Measurements from ENCODE around the gene ADAM23. TPM values are rescaled to one million over a fixed set of nuclear protein-coding genes. Genes with fewer than 3 reads are reported as not detected.
A peak's percentile ranks its signal among the peaks of the same experiment; 100 is the strongest.

ADAM23 gene
- total and polyA plus RNA-seq, 2 donors = 4.0 to 26.9 TPM

- H3K36me3 ChIP-seq (ENCODE audit: control insufficient read depth in 2 of 2, insufficient read depth in 2 of 2, low read length in 1 of 2) = no peaks in the 10 kb centered on the region
- no peaks in the 10 kb centered on the region for H3K27me3 ChIP-seq (ENCODE audit: control insufficient read depth in 2 of 2, insufficient read depth in 1 of 2, low read length in 1 of 2)
- no peak overlapping the region for H3K27ac ChIP-seq (ENCODE audit: low read depth in 1 of 2, low read length in 1 of 2)
- DNase-seq (ENCODE audit: low read depth in 6 of 9, low spot score in 9 of 9) = peak in 1 of 9 donors; percentile 7
- no peaks in the 10 kb centered on the region for H3K9me3 ChIP-seq (ENCODE audit: control insufficient read depth in 2 of 2, insufficient read depth in 1 of 2, low read length in 1 of 2)
- peaks cover 0 to 8% of the 10 kb centered on the region in 2 donors for H3K4me1 ChIP-seq (ENCODE audit: control insufficient read depth in 2 of 2, insufficient read depth in 2 of 2, low read length in 2 of 2)
- H3K4me3 ChIP-seq (ENCODE audit: low read length in 2 of 2) = no peak overlapping the region
- 59% methylated on average over 3 of the region's 3 CpGs for WGBS
Observed at GRCh38 chr2:206531996-206532543, 88.7 kb downstream of the ADAM23 start.

GRCh38 chr2:206533977-206534376, 90.6 kb downstream of the ADAM23 start:
- Histone ChIP-seq H3K9me3 (ENCODE audit: control insufficient read depth in 2 of 2, insufficient read depth in 1 of 2, low read length in 1 of 2) (no peaks in the 10 kb centered on the region), H3K4me1 (ENCODE audit: control insufficient read depth in 2 of 2, insufficient read depth in 2 of 2, low read length in 2 of 2) (peaks cover 0 to 8% of the 10 kb centered on the region in 2 donors), H3K27me3 (ENCODE audit: control insufficient read depth in 2 of 2, insufficient read depth in 1 of 2, low read length in 1 of 2) (no peaks in the 10 kb centered on the region), H3K4me3 (ENCODE audit: low read length in 2 of 2) (no peak overlapping the region), H3K27ac (ENCODE audit: low read depth in 1 of 2, low read length in 1 of 2) (no peak overlapping the region), H3K36me3 (ENCODE audit: control insufficient read depth in 2 of 2, insufficient read depth in 2 of 2, low read length in 1 of 2) (no peaks in the 10 kb centered on the region)
- WGBS = 92% methylated on average over 1 of the region's 1 CpG
- DNase-seq (ENCODE audit: low read depth in 6 of 9, low spot score in 9 of 9) = no peak

GRCh38 chr2:206535260-206535986, 92.1 kb downstream of the ADAM23 start:
- no peak for DNase-seq (ENCODE audit: low read depth in 6 of 9, low spot score in 9 of 9)
- no peaks in the 10 kb centered on the region for H3K36me3 ChIP-seq (ENCODE audit: control insufficient read depth in 2 of 2, insufficient read depth in 2 of 2, low read length in 1 of 2)
- H3K27me3 ChIP-seq (ENCODE audit: control insufficient read depth in 2 of 2, insufficient read depth in 1 of 2, low read length in 1 of 2) = no peaks in the 10 kb centered on the region
- WGBS = 97% methylated on average over 4 of the region's 4 CpGs
- no peak overlapping the region for H3K4me3 ChIP-seq (ENCODE audit: low read length in 2 of 2)
- H3K27ac ChIP-seq (ENCODE audit: low read depth in 1 of 2, low read length in 1 of 2) = no peak overlapping the region
- H3K4me1 ChIP-seq (ENCODE audit: control insufficient read depth in 2 of 2, insufficient read depth in 2 of 2, low read length in 2 of 2) = peaks cover 0 to 5% of the 10 kb centered on the region in 2 donors
- no peaks in the 10 kb centered on the region for H3K9me3 ChIP-seq (ENCODE audit: control insufficient read depth in 2 of 2, insufficient read depth in 1 of 2, low read length in 1 of 2)

GRCh38 chr2:206540757-206541156, 97.4 kb downstream of the ADAM23 start:
- 96% methylated on average over 4 of the region's 4 CpGs for WGBS
- Histone ChIP-seq H3K27me3 (ENCODE audit: control insufficient read depth in 2 of 2, insufficient read depth in 1 of 2, low read length in 1 of 2) (no peaks in the 10 kb centered on the region), H3K4me1 (ENCODE audit: control insufficient read depth in 2 of 2, insufficient read depth in 2 of 2, low read length in 2 of 2) (peaks cover 2 to 5% of the 10 kb centered on the region in 2 donors), H3K4me3 (ENCODE audit: low read length in 2 of 2) (no peak overlapping the region), H3K36me3 (ENCODE audit: control insufficient read depth in 2 of 2, insufficient read depth in 2 of 2, low read length in 1 of 2) (no peaks in the 10 kb centered on the region), H3K9me3 (ENCODE audit: control insufficient read depth in 2 of 2, insufficient read depth in 1 of 2, low read length in 1 of 2) (no peaks in the 10 kb centered on the region), H3K27ac (ENCODE audit: low read depth in 1 of 2, low read length in 1 of 2) (no peak overlapping the region)
- DNase-seq (ENCODE audit: low read depth in 6 of 9, low spot score in 9 of 9) = no peak

GRCh38 chr2:206543073-206543472, 99.7 kb downstream of the ADAM23 start:
- no peak overlapping the region for H3K4me3 ChIP-seq (ENCODE audit: low read length in 2 of 2)
- H3K4me1 ChIP-seq (ENCODE audit: control insufficient read depth in 2 of 2, insufficient read depth in 2 of 2, low read length in 2 of 2) = peaks cover 2 to 5% of the 10 kb centered on the region in 2 donors
- no peaks in the 10 kb centered on the region for H3K36me3 ChIP-seq (ENCODE audit: control insufficient read depth in 2 of 2, insufficient read depth in 2 of 2, low read length in 1 of 2)
- DNase-seq (ENCODE audit: low read depth in 6 of 9, low spot score in 9 of 9) = peak in 4 of 9 donors; percentile 13 to 63 (median 32)
- H3K27me3 ChIP-seq (ENCODE audit: control insufficient read depth in 2 of 2, insufficient read depth in 1 of 2, low read length in 1 of 2) = no peaks in the 10 kb centered on the region
- peak overlapping the region in 1 of 2 donors; percentile 42 for H3K27ac ChIP-seq (ENCODE audit: low read depth in 1 of 2, low read length in 1 of 2)
- 17% methylated on average over 2 of the region's 2 CpGs for WGBS
- H3K9me3 ChIP-seq (ENCODE audit: control insufficient read depth in 2 of 2, insufficient read depth in 1 of 2, low read length in 1 of 2) = no peaks in the 10 kb centered on the region

GRCh38 chr2:206548383-206548782, 105.1 kb downstream of the ADAM23 start:
- WGBS = 98% methylated on average over 5 of the region's 5 CpGs
- DNase-seq (ENCODE audit: low read depth in 6 of 9, low spot score in 9 of 9) = no peak
- Histone ChIP-seq H3K27ac (ENCODE audit: low read depth in 1 of 2, low read length in 1 of 2) (no peak overlapping the region), H3K36me3 (ENCODE audit: control insufficient read depth in 2 of 2, insufficient read depth in 2 of 2, low read length in 1 of 2) (no peaks in the 10 kb centered on the region), H3K27me3 (ENCODE audit: control insufficient read depth in 2 of 2, insufficient read depth in 1 of 2, low read length in 1 of 2) (no peaks in the 10 kb centered on the region), H3K4me1 (ENCODE audit: control insufficient read depth in 2 of 2, insufficient read depth in 2 of 2, low read length in 2 of 2) (no peaks in the 10 kb centered on the region), H3K9me3 (ENCODE audit: control insufficient read depth in 2 of 2, insufficient read depth in 1 of 2, low read length in 1 of 2) (no peaks in the 10 kb centered on the region), H3K4me3 (ENCODE audit: low read length in 2 of 2) (no peak overlapping the region)

GRCh38 chr2:206555721-206556120, 112.4 kb downstream of the ADAM23 start:
- Histone ChIP-seq H3K4me1 (ENCODE audit: control insufficient read depth in 2 of 2, insufficient read depth in 2 of 2, low read length in 2 of 2) (no peaks in the 10 kb centered on the region), H3K4me3 (ENCODE audit: low read length in 2 of 2) (no peak overlapping the region), H3K27me3 (ENCODE audit: control insufficient read depth in 2 of 2, insufficient read depth in 1 of 2, low read length in 1 of 2) (no peaks in the 10 kb centered on the region), H3K9me3 (ENCODE audit: control insufficient read depth in 2 of 2, insufficient read depth in 1 of 2, low read length in 1 of 2) (no peaks in the 10 kb centered on the region), H3K36me3 (ENCODE audit: control insufficient read depth in 2 of 2, insufficient read depth in 2 of 2, low read length in 1 of 2) (no peaks in the 10 kb centered on the region), H3K27ac (ENCODE audit: low read depth in 1 of 2, low read length in 1 of 2) (no peak overlapping the region)
- DNase-seq (ENCODE audit: low read depth in 6 of 9, low spot score in 9 of 9) = no peak

- 75% methylated on average over 5 of the region's 5 CpGs for WGBS
- DNase-seq (ENCODE audit: low read depth in 6 of 9, low spot score in 9 of 9) = peak in 3 of 9 donors; percentile 13 to 64 (median 32)
- Histone ChIP-seq H3K27ac (ENCODE audit: low read depth in 1 of 2, low read length in 1 of 2) (no peak overlapping the region), H3K9me3 (ENCODE audit: control insufficient read depth in 2 of 2, insufficient read depth in 1 of 2, low read length in 1 of 2) (no peaks in the 10 kb centered on the region), H3K4me1 (ENCODE audit: control insufficient read depth in 2 of 2, insufficient read depth in 2 of 2, low read length in 2 of 2) (no peaks in the 10 kb centered on the region), H3K27me3 (ENCODE audit: control insufficient read depth in 2 of 2, insufficient read depth in 1 of 2, low read length in 1 of 2) (no peaks in the 10 kb centered on the region), H3K36me3 (ENCODE audit: control insufficient read depth in 2 of 2, insufficient read depth in 2 of 2, low read length in 1 of 2) (no peaks in the 10 kb centered on the region), H3K4me3 (ENCODE audit: low read length in 2 of 2) (no peak overlapping the region)
Observed at GRCh38 chr2:206556357-206556949, 113.1 kb downstream of the ADAM23 start.

- DNase-seq (ENCODE audit: low read depth in 6 of 9, low spot score in 9 of 9) = no peak
- H3K9me3 ChIP-seq (ENCODE audit: control insufficient read depth in 2 of 2, insufficient read depth in 1 of 2, low read length in 1 of 2) = no peaks in the 10 kb centered on the region
- H3K27ac ChIP-seq (ENCODE audit: low read depth in 1 of 2, low read length in 1 of 2) = no peak overlapping the region
- no peaks in the 10 kb centered on the region for H3K27me3 ChIP-seq (ENCODE audit: control insufficient read depth in 2 of 2, insufficient read depth in 1 of 2, low read length in 1 of 2)
- H3K4me3 ChIP-seq (ENCODE audit: low read length in 2 of 2) = no peak overlapping the region
- no peaks in the 10 kb centered on the region for H3K36me3 ChIP-seq (ENCODE audit: control insufficient read depth in 2 of 2, insufficient read depth in 2 of 2, low read length in 1 of 2)
- H3K4me1 ChIP-seq (ENCODE audit: control insufficient read depth in 2 of 2, insufficient read depth in 2 of 2, low read length in 2 of 2) = no peaks in the 10 kb centered on the region
- 96% methylated on average over 4 of the region's 4 CpGs for WGBS
Observed at GRCh38 chr2:206557321-206557720, 114.0 kb downstream of the ADAM23 start.

Measured in thymus (tissue), 11 donors.